ENCODE results near the gene HSD17B14. TPM values are rescaled to one million over a fixed set of nuclear protein-coding genes. Genes with fewer than 3 reads are reported as not detected.
"Not testable (repeated sequence)": the region's sequence is repeated elsewhere in the genome, so short reads cannot be mapped to it uniquely, and the experiment has no call there.

The HSD17B14 gene
- polyA plus RNA-seq, 5 donors = 6.9 to 9.9 (median 8.6) TPM

DNA sequence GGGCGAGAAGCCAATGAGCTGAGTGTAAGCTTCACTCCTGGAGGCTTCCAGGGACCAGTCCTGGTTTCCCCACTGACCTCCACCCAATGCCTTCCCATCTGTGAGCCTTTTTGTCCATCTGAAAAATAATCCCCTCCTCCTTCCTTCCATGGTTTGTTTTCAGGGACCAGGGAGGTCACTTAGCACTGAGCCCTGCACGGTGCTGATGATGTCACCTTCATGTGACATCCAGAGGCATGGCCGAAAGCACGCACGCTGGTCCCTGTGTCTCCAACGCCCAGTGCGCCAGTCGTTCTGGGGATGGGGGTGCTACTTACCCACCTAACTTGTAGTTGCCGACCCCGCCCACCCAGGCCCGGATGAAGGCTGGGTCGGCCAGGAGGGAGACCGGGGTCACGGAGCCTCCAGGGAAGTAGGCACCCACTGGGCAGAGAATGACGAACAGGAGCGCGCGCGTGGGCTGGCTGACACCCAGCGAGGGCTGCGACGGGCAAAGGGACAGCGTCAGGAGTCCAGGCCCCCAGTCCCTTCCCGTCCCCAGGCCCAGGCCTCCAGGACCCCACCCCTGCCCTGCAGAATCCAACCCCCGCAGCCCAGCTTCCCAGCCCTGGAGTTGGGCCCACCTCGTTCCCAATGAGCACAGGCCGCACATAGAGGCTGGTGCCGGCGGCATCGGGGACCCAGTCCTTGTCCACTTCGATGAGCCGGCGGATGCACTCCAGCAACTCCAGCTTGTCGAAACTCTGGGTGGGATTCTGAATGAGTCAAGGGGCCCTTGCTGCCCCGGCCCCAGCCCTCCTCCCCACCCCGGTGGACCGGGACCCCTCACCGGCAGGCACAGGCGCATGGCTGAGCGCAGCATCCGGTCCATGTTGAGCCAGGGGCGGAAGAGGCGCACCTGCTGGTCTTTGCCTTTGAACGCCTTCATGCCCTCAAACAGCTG is 36.7 kb downstream of the HSD17B14 start:
- DNase-seq = no peak

GRCh38 chr19:48798937-48799336 is 37.4 kb downstream of the HSD17B14 start:
- no peak for DNase-seq

- no peak for DNase-seq
Observed at GRCh38 chr19:48797103-48797502, 39.2 kb downstream of the HSD17B14 start.

GRCh38 chr19:48796298-48797083 is 39.8 kb downstream of the HSD17B14 start:
- no peak for DNase-seq

GRCh38 chr19:48795685-48796070 is 40.6 kb downstream of the HSD17B14 start:
- peak in 1 of 2 donors; percentile 54 for DNase-seq

DNA sequence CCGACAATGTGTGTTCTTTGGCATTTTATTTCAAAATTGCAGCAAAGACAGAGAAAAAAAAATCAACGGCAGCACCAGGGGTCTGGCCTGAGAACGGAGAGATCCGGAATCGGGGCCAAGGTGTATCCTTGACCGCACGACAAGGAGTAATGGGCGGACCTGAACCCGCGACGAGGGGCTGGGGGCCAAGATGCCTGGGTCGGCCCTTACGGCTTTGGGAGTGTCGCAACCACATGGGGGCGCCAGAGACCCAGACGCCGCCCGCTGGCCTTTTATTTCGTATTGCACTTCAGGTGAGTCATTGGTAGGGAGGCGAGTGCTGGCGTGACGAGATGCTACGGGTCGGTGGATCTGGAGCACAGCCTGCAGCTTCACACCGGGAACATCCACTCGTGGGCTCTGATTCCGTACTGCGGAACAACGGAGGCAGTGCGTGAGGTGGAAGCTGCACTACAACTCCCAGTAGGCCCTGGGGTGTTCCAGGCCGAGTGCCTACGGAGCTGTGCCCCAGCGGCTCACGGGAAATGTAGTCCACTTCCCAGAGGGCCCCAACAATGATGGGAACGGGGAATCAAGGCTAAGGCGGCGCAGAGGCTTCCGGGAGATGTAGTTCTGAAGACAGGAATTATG is 41.1 kb downstream of the HSD17B14 start:
- peak; percentile 93 to 95 for DNase-seq

- no peak for DNase-seq
Observed at GRCh38 chr19:48794291-48794690, 42.0 kb downstream of the HSD17B14 start.

- no peak for DNase-seq
Observed at GRCh38 chr19:48793271-48793670, 43.0 kb downstream of the HSD17B14 start.

GRCh38 chr19:48787331-48787730 is 49.0 kb downstream of the HSD17B14 start:
- not testable (repeated sequence) for DNase-seq

DNA sequence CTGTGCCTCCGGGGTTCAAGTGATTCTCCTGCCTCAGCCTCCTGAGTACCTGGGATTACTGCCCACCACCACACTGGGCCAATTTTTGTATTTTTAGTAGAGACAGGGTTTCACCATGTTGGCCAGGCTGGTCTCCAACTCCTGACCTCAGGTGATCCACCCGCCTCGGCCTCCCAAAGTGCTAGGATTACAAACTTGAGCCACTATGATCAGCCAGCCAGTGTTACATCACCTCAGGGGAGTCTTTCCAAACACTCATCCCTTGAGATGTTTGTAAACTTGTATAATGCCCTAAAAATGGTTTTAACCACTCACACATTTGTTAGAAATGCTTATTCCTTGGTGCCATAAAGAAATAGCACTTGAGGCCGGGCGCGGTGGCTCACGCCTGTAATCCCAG is 49.9 kb downstream of the HSD17B14 start:
- not testable (repeated sequence) for DNase-seq

DNA sequence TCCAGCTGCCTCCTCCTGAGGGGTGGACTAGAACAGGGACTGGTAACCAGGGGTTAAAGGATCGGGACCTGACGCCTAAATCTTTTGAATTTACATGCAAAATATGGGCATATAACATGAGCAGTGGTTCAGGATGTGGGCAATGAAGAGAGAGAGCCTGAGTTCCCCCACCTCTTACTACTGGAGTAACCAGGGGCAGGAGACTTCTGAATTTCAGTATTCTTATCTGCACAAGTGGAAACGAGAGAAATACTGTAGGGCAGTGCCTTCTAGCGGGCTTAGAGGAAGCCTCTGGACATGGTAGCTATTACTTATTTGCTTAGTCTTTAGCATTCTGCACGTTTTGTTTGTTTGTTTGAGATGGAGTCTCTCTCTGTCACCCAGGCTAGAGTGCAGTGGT is 51.8 kb downstream of the HSD17B14 start:
- no peak for DNase-seq

DNA sequence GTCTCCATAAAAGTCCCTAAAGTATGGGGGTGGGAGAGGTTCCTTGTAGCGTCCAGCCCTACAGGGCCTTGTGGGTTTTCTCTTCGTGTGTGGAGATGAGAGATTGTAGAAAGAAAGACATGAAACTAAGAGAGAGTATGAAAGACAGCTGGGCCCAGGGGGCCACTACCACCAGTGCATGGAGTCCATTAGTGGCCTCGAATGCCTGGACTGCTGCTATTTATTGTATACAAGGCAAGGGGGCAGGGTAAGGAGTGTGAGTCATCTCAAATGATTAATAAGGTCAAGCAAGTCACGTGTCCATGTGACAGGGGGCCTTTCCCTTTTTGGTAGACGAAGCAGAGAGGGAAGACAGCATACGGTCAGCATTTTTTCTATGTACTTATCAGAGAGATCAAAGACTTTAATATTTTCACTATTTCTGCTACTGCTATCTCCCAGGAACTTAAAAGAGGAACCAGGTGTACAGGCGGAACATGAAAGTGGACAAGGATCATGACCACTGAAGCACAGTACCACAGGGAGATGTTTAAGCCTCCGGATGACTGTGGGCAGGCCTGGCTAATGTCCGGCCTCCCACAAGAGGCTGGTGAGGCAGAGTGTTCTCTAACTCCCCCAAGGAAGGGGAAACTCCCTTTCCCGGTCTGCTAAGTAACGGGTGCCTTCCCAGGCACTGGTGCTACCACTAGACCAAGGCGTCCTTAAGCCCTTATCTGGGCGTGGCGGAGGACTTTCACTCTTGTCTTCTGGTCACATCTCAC is 55.5 kb downstream of the HSD17B14 start:
- DNase-seq = no peak

DNA sequence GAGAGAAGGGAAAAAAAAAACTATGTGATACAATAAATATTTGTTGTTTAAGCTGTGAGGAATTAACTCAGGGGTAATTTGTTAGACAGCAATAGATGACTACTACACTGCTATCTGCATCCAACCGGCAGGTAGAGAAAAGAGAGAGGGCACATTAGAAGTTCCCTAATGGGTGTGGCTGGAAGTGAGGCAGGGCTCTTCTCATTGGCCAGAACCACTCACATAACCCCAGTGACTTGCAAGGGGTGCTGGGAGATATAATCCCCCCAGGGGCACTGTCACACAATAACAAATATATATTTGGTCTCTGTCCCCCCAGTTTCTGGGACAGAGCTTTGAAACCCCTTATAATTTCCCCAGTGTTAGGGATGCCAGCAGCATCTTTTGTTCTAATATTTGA is 56.7 kb downstream of the HSD17B14 start:
- no peak for DNase-seq

GRCh38 chr19:48777720-48778119 is 58.6 kb downstream of the HSD17B14 start:
- no peak for DNase-seq

- no peak for DNase-seq
Observed at GRCh38 chr19:48777139-48777538, 59.2 kb downstream of the HSD17B14 start.

- no peak for DNase-seq
Observed at GRCh38 chr19:48772503-48772953, 63.8 kb downstream of the HSD17B14 start.

DNA sequence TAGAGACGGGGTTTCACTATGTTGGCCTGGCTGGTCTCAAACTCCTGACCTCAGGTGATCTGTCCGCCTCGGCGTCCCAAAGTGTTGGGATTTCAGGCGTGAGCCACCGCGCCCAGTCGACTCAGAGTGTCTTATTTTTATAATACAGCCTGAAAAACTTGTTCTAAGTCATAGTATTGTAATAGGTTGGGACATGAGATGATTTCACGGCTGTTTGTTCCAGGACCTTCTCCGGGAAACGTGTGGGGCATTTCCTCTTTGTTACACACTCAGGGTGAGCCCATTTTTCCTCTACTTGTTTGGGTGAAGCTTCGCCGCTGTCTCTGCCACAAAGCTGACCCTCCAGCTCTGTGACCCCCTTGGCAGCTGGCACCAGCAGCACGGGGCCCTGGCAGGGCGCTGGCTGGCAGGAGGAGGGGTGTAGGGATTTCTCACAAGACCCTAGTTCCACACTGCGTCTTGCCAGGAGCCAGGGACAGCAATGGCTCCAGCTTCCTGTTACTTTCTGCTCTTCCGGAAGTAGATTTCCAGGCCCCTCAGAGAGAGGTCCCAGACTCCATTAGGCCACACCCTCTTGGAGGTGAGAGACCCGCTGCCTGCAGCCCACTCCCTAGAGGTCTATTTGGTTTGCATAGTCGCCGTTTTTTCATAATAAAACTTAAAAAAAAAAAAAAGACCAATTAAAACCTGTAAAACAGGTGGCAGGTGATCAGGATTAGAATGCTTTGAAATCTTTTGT is 65.4 kb downstream of the HSD17B14 start:
- no peak for DNase-seq

DNA sequence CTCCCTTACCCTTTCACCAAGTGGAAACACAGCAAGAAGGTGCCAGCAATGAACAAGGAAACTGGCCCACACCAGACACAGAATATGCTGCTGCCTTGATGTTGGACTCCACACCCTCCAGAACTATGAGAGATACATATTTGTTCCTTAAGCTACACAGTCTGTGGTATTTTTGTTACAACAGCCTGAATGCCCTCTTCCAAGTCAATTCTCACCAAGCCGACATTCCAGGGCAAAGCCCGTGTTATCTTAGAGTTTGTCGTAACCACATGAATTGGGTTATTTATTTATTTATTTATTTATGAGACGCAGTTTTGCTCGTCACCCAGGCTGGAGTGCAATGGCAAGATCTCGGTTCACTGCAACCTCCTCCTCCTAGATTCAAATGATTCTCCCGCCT is 66.0 kb downstream of the HSD17B14 start:
- DNase-seq = no peak

DNA sequence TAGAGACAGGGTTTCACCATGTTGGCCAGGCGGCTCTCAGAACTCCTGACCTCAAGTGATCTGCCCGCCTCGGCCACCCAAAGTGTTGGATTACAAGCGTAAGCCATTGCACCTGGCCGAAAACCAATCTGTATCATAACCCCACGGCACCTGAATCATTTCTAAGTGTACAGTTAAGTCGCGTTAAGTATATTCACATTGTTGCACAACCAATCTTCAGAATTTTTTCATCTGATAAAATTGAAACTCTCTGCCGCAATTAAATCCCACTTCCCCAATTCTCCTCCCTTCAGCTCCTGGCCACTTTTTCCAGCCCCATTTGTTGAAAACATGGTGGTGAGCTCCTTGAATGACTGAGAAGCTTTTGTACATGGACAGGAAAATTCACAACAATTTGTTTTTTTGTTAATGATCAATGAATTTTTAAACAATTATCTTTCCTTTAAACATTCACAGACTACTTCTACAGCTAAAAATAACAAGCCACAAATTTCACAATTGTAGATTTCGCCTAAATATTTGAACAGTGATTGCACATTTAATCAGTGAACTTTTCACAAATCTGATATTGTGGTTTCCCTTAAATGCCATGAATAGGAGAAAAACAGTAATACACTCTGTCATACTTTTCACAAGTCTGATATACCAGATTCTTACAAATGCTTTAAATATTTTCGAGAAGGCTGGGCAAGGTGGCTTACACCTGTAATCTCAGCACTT is 67.1 kb downstream of the HSD17B14 start:
- DNase-seq = no peak

DNA sequence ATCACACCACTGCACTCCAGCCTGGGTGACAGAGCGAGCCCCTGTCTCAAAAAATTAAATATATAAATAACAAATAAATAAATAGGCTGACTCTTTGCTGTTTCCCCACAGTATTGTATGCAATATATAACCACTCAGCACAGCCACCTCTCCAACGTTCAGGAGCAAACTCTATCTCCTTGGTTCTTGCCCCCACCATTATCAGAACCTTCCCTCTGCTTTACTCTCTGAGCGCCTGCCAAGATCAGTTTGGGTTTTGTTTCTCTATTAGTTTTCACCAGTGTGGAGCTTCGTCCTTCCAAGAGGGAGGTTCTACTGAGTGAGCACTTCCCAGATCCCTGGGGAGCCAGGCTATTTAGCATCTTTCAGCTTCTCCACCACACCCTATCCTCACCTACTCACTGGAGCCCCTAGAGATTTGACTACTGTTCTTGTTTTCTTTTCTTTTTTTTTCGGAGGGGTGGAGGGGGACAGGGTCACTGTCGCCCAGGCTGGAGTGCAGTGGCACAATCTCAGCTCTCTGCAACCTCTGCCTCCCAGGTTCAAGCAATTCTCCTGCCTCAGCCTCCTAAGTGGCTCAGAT is 68.0 kb downstream of the HSD17B14 start:
- DNase-seq = not testable (repeated sequence)

All from right lung (tissue), 5 donors.